Measurements from ENCODE around the gene INAFM2. TPM values are rescaled to one million over a fixed set of nuclear protein-coding genes. Genes with fewer than 3 reads are reported as not detected.

Gene INAFM2
- polyA plus RNA-seq, 6 donors from 2014 or later, result 0.32 to 3.4 (median 1.4) TPM

DNA sequence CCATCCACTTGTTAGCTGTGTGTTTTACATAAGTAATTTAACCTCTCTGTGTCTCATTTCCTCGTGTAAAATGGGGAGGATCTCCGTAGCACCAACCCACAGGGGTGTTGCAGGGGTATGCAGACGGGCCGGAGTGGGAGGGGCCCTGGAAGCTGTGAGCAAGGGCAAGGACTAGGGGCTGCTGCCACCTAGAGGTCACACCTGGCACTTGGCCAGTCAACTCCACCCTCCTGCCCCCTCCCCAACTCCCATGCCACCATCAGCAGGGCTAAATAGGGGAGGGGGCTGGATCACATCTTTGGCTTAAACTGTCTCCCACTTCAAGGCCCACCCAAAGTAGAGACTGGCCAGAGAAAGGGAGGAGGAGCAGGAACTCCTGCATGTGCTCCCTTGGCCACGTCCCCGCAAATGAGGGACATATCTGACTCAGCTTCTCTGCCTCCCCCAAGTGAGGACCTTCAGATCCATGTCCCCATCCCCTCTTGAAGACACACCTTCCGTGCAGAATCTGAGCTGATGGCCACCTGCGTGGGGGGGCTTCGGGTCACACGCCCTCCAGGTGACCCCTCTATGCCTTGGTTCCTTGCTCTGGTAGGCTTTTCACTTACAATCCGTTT is 14.7 kb downstream of the INAFM2 start:
- H3K36me3 Mint-ChIP-seq, result no peaks in the 10 kb centered on the region
- H3K4me1 Mint-ChIP-seq, result peaks cover 19 to 28% (median 22%) of the 10 kb centered on the region in 3 donors
- peak overlapping the region in 3 of 8 donors; percentile 30 to 64 (median 43) for H3K4me3 Mint-ChIP-seq
- peak; percentile 71 for DNase-seq
- H3K27me3 Mint-ChIP-seq, result peaks cover 0 to 33% (median 9%) of the 10 kb centered on the region in 3 donors
- peak overlapping the region in 1 of 6 donors; percentile 27 for H3K27ac Mint-ChIP-seq
- H3K9me3 Mint-ChIP-seq, result no peaks in the 10 kb centered on the region
- ATAC-seq (ENCODE audit: low read depth in 2 of 2), result peak; percentile 85 to 90

DNA sequence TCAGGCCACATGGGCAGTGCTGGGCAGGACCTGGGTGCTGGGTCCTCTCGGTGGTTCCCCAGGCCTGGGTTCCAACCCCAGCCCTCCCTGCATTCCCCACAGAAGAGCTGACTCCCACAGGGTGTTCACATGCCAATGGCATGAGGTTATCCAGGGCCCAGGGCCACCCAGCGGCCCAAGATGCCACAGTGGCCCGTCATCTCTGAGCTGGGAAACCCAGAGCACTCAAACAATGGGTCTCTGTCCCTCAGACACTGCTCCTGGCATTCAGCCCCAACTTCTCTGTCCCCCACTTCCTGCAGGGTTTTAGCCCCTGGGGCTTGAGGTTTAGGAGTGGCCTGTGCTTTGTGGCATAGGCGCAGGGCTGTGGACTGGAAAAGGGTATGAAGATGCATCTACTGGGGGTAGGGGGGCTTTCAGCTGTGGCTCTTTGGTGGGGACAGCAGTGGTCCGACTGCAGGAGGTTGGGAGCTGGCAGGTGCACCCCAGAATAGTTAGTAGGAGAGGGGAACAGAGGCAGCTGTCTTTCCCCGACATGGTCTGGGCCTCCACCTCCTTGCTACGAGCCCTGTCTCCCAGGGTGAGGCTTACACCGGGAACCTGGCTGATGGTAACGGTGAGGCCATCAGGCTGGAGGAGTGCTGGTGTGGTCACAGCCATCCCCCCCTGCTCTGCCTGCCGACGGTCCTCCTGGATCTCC is 15.6 kb downstream of the INAFM2 start:
- Mint-ChIP-seq H3K36me3 (no peaks in the 10 kb centered on the region), H3K9me3 (no peaks in the 10 kb centered on the region)
- no peak for ATAC-seq (ENCODE audit: low read depth in 2 of 2)

DNA sequence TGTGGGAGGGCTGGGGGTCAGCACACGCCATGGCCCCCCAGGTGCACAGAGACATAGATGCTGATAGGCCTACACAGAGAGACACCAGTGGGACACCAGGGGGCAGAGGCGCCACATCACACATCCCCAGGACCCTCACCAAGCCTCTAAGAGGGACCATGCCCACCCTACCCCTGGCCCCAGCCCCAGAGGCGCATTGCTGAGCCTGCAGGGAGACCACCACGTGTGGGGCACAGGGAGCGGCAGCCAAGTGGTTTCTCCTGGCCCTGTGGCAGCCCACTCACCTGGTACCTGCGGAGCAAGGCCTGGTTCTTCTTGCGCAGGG is 16.1 kb downstream of the INAFM2 start:
- H3K4me1 Mint-ChIP-seq, result peaks cover 9 to 15% (median 15%) of the 10 kb centered on the region in 3 donors
- no peak overlapping the region for H3K27ac Mint-ChIP-seq
- ATAC-seq (ENCODE audit: low read depth in 2 of 2), result no peak
- H3K4me3 Mint-ChIP-seq, result no peak overlapping the region
- no peaks in the 10 kb centered on the region for H3K9me3 Mint-ChIP-seq
- no peaks in the 10 kb centered on the region for H3K36me3 Mint-ChIP-seq
- peaks cover 0 to 33% (median 9%) of the 10 kb centered on the region in 3 donors for H3K27me3 Mint-ChIP-seq
- no peak for DNase-seq

More for the DNA sequence above, 15.6 kb downstream of the INAFM2 start:
- H3K4me1 Mint-ChIP-seq, result peaks cover 14 to 20% (median 18%) of the 10 kb centered on the region in 3 donors
- DNase-seq, result no peak
- H3K4me3 Mint-ChIP-seq, result peak overlapping the region in 1 of 8 donors; percentile 64
- no peak overlapping the region for H3K27ac Mint-ChIP-seq
- H3K27me3 Mint-ChIP-seq, result peaks cover 0 to 33% (median 9%) of the 10 kb centered on the region in 3 donors

DNA sequence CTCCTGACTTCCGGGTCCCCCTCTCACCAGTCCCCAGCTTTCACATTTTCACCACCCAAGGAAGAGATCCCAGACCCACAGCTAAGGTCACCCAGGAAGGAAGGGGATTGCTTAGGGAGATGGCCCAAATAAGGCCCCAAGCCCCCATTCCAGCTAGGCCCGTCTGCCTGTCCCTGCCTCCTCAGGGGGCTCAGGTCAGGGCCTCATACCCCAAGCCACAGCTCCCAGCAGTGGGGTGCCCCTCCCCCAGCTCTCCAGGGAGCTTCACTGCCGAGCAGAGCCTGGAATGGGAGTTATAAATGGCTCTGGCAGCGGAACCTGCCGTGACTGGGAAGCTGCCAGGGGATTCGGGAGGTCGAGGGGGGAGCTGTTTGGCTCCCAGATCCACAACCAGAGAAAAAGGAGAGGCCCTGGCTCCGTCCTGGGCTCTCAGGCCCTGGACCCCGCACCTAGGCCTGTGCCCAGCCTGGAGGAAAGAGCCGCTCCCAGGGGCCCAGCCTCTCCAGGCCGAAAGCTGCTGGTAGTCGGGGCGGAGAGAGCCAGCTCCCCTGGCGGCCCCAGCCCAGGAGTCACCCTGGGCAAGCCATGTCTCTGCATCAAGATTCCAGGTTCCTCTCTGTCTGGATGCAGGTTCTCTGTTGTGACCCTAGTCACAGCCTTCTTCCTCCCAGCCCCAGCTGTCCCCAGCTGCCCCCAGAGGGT is 16.7 kb downstream of the INAFM2 start:
- Mint-ChIP-seq H3K36me3 (no peaks in the 10 kb centered on the region), H3K27ac (no peak overlapping the region), H3K4me1 (peaks cover 8 to 15% (median 12%) of the 10 kb centered on the region in 3 donors), H3K4me3 (no peak overlapping the region), H3K27me3 (peaks cover 0 to 32% (median 9%) of the 10 kb centered on the region in 3 donors), H3K9me3 (no peaks in the 10 kb centered on the region)
- DNase-seq (no peak), ATAC-seq (ENCODE audit: low read depth in 2 of 2) (no peak)

DNA sequence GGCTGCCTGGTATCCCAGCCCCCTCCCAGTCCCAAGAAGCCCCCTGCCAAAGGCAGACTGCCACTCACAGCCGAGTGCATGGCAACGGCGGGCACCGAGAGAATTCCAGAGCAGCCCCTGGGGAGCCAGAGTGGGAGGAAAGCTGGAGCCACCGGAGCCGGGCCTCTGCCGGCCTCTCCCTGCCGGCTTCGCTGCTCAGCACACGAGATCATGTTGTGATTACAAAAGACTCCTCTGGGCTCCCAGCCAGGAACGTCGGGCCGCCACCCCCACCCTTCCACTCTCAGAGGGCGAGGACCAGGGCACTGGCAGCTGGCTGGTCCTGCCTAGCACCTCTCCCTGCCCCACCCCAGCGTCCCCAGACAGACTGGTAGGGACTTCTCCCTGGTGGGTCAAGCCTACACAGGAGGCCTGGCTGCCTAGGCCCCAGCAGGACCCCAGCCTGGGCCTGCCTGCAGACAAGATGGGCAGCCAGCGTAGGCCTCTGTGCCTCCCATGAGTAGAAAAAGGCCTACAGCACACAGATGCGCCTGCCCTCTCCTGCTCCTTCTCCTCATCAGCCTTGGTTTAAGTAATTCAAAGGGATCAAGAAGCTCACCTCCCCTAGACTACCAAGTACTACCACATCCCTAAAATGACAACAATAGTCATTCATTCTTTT is 17.4 kb downstream of the INAFM2 start, which contains the start of gene CCDC9B:
Gene CCDC9B (minus strand): TSS at position 200 of the 661 bp plus-strand sequence. CDS start 120 bp downstream, at position 80.
- DNase-seq, result no peak
- Mint-ChIP-seq H3K9me3 (no peaks in the 10 kb centered on the region), H3K4me1 (peaks cover 5 to 12% (median 6%) of the 10 kb centered on the region in 3 donors), H3K36me3 (no peaks in the 10 kb centered on the region), H3K27ac (no peak within 1 kb of the TSS), H3K27me3 (peaks cover 0 to 25% (median 9%) of the 10 kb centered on the region in 3 donors), H3K4me3 (no peak within 1 kb of the TSS)
- ATAC-seq (ENCODE audit: low read depth in 2 of 2), result no peak

DNA sequence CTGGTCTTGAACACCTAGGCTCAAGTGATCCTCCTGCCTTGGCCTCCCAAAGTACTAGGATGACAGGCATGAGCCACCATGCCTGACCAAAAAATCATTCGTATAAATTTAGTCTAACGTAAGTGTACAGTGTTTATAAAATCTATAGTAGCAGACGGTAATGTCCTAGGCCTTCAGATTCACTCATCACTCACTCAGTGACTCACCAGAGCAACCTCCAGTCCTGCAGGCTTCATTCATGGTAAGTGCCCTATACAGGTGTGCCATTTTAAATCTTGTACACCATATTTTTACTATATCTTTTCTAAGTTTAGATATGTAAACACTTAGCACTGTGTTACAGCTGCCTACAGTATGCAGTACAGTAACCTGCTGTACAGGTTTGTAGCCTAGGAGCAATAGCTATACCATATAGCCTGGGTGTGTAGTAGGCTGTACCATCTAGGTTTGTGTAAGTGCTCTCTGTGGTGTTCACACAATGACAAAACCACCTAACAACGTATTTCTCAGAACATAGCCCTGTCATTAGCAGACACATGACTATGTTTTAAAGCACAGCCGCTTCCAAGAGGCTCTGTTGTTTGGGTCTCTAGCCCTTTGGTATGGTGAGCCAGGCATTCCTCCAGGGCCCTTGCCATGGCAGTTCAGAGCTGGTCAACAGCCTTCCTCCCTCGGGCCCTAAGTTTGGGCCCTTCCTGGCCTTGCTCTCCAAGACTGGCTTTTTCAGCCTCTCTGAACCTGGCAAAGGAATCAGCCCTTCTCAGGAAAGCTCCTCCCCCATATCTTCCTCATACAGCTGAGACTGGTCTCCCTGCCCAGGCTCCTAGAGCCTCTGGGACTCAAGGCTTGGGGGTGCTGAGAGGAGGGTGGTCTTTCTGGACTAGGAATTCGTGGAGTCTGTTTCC is 19.2 kb downstream of the INAFM2 start:
- peaks cover 0 to 9% (median 5%) of the 10 kb centered on the region in 3 donors for H3K4me1 Mint-ChIP-seq
- H3K27ac Mint-ChIP-seq, result peak overlapping the region in 1 of 6 donors; percentile 47
- ATAC-seq (ENCODE audit: low read depth in 2 of 2) (no peak), DNase-seq (no peak)
- H3K36me3 Mint-ChIP-seq, result no peaks in the 10 kb centered on the region
- H3K4me3 Mint-ChIP-seq, result no peak overlapping the region
- peaks cover 0 to 13% (median 9%) of the 10 kb centered on the region in 3 donors for H3K27me3 Mint-ChIP-seq
- no peaks in the 10 kb centered on the region for H3K9me3 Mint-ChIP-seq

DNA sequence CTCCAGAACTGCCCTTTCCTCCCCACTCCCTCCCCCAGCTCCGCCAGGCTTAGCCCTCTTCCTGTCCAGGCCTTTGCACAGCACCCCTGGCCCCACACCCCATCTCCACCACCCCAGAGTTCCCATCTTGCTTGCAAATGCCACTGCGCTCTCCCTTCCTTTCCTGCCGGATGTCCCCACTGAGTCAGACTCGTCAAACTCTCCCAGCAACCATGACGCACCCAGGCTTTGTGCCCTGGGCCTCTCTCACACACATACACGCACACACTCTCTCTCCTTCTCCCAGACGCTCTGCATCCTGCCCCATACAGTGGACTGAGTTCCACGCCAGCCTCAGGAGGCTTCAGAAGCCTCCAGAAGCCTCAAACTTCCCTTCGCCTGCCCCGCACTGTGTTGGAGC is 20.0 kb downstream of the INAFM2 start:
- DNase-seq (no peak), ATAC-seq (ENCODE audit: low read depth in 2 of 2) (no peak)
- Mint-ChIP-seq H3K27me3 (peaks cover 0 to 5% (median 4%) of the 10 kb centered on the region in 3 donors), H3K27ac (no peak overlapping the region), H3K36me3 (no peaks in the 10 kb centered on the region), H3K4me1 (peaks cover 0 to 3% (median 0%) of the 10 kb centered on the region in 3 donors), H3K4me3 (no peak overlapping the region), H3K9me3 (no peaks in the 10 kb centered on the region)

DNA sequence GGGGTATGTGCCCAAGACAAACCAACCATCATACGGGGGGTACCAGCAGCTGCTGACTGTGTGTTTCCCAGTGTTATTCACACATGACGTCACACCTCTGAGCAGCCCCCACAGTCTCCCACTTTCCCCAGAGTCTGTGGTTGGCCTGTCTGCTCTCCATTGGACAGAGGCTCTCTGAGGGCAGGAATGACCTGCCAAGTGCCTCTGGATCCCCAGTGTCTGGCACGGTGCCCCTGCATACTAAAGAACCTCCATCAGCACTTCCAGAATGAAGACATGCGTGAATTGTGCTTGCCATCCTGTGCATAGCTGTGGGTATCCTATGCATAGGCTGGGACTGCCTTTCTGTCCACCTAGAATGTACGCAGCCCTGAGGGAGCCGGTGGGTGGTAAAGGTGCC is 20.7 kb downstream of the INAFM2 start:
- DNase-seq (no peak), ATAC-seq (ENCODE audit: low read depth in 2 of 2) (no peak)
- peaks cover 0 to 4% (median 0%) of the 10 kb centered on the region in 3 donors for H3K27me3 Mint-ChIP-seq
- H3K9me3 Mint-ChIP-seq, result no peaks in the 10 kb centered on the region
- peak overlapping the region in 1 of 8 donors; percentile 42 for H3K4me3 Mint-ChIP-seq
- H3K36me3 Mint-ChIP-seq, result no peaks in the 10 kb centered on the region
- peak overlapping the region in 1 of 6 donors; percentile 61 for H3K27ac Mint-ChIP-seq
- H3K4me1 Mint-ChIP-seq, result peaks cover 0 to 3% (median 0%) of the 10 kb centered on the region in 3 donors

DNA sequence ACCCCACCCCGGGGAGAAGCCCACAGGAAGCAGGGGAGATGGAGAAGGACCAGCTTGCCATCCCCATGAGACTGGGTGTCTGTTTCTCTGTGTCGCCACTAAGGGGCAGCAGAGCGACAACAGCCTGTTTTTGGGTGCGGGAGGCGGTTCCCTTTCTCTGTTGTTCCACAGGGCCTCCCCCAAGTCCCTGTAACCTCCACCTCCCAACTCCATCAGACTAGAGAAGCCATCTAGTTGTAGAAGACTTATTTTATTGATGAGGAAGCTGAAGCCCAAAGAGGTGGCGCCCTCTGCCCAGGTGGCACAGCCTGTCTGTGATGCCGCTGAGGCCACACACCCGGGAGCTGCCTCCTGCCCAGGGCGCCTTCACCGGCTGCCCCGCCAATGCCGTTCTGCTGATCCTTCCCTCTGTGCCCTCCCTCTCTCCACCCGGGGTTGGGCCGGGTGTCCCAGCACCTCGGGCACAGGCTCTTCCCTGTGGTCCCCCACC is 21.2 kb downstream of the INAFM2 start:
- Mint-ChIP-seq H3K4me3 (peak overlapping the region in 1 of 8 donors; percentile 60), H3K27ac (no peak overlapping the region), H3K4me1 (peaks cover 0 to 3% (median 0%) of the 10 kb centered on the region in 3 donors), H3K27me3 (peaks cover 0 to 4% (median 0%) of the 10 kb centered on the region in 3 donors), H3K9me3 (no peaks in the 10 kb centered on the region), H3K36me3 (no peaks in the 10 kb centered on the region)
- DNase-seq (peak; percentile 66), ATAC-seq (ENCODE audit: low read depth in 2 of 2) (peak; percentile 81 to 90)

DNA sequence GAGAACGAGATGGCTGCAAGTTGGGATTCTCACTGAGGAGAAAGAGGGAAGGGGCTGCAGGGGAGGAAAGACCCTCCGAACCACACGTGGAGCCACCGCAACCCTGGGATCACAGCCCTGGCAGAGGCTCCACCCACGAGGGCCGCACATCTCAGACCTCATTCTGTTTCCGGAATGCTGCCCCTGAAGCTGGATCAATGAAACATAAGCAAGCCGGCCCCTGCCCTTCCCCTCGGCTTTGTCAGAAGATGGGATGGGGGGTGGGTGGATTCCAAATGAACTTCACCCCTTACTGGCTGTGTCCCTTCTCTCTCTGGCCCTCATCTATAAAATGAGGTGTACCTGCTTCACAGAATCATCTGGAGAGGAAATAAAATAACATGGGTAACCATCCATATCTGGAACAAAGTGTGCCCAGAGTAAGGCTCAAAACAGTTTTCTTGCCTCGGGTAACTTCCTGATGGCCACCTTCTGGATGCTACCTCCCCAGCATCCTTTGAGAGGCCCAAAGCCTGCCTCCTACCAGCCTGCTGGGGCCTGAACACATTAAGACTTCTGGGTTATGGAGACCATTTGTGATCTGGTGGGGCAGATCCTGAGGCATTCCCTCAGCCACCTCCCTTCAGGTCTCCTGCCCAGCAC is 21.9 kb downstream of the INAFM2 start:
- no peak for ATAC-seq (ENCODE audit: low read depth in 2 of 2)
- Mint-ChIP-seq H3K9me3 (no peaks in the 10 kb centered on the region), H3K4me1 (peaks cover 0 to 3% (median 0%) of the 10 kb centered on the region in 3 donors), H3K4me3 (no peak overlapping the region), H3K27ac (peak overlapping the region in 1 of 6 donors; percentile 91), H3K36me3 (no peaks in the 10 kb centered on the region), H3K27me3 (peaks cover 0 to 4% (median 0%) of the 10 kb centered on the region in 3 donors)
- no peak for DNase-seq

DNA sequence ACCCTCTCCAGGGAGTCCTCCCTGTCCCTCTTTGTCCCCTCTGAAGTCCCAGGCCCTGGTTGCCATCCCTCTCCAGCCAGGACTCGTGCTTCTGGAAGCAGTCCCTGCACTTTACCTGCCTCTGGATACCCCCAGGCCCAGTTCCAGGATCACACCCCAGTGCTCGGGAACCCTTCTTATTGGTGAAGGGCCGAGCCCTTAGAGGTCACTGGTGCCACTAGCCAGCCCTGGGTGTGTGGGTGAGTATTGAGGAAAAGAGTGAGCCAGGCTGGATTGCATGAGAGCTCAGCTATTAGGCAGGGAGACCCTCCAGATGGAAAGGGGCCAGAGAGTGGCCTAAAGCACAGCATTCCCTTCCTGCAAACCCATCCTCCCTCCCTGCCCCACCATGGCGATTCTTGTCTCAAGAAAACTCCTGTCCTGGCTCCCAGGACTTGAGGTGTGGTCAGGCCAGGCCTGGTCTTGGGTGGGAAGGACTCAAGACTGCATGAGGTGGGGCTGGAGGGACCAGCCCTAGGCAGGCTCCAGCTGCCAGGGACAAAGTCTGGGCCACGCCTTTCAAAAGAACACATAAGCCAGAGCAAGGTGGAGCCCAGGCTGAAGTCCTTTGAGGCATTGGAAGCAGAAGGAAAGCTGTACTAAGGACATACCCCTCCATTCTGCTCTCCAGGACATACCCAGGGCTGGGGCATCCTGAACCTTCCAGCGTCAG is 22.5 kb downstream of the INAFM2 start:
- ATAC-seq (ENCODE audit: low read depth in 2 of 2), result no peak
- Mint-ChIP-seq H3K27ac (peak overlapping the region in 1 of 6 donors; percentile 91), H3K4me1 (peaks cover 0 to 3% (median 0%) of the 10 kb centered on the region in 3 donors), H3K9me3 (no peaks in the 10 kb centered on the region), H3K27me3 (peaks cover 0 to 3% (median 0%) of the 10 kb centered on the region in 3 donors), H3K4me3 (no peak overlapping the region), H3K36me3 (no peaks in the 10 kb centered on the region)
- DNase-seq, result no peak

All from naive B cell (primary cell).